ENCODE results near the gene CDRT4. TPM values are rescaled to one million over a fixed set of nuclear protein-coding genes. Genes with fewer than 3 reads are reported as not detected.

CDRT4 gene
- total and polyA plus RNA-seq, 2 experiments from 2014 or later: 6.5 to 13.0 TPM

DNA sequence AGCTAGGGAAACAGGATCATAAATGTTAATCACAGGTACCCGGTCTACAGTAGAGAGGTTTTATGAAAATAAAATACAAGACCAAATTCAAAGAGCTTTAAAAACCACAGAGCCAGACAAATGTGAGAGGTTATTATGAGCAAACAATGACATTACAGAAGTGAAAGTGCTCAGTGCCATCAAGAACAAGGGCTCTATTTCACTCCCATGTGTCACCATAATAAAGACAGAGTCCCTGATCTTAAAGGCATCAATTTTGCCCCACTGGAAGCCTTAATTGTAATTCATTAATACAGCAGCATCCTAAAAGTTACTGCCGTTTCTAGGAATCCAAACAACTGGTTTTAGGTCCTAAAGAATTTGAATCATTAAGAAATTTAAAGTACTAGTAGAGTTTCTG lies 43.7 kb upstream of the CDRT4 start (continued):
- TF ChIP-seq ZNF462 (CRISPR knock-in tag; IDR thresholded peaks at IDR 0.05) (no peak), EZH2 (IDR thresholded peaks at IDR 0.05; ENCODE audit: low read depth, unreplicated experiment) (no peak), POLR2AphosphoS5 (IDR thresholded peaks at IDR 0.05; ENCODE audit: low read depth) (no peak), CREB1 (CRISPR knock-in tag; IDR thresholded peaks at IDR 0.05; ENCODE audit: low read depth) (no peak), ZNF114 (CRISPR knock-in tag; IDR thresholded peaks at IDR 0.05) (no peak)
- TF ChIP-seq, protein P1, sequence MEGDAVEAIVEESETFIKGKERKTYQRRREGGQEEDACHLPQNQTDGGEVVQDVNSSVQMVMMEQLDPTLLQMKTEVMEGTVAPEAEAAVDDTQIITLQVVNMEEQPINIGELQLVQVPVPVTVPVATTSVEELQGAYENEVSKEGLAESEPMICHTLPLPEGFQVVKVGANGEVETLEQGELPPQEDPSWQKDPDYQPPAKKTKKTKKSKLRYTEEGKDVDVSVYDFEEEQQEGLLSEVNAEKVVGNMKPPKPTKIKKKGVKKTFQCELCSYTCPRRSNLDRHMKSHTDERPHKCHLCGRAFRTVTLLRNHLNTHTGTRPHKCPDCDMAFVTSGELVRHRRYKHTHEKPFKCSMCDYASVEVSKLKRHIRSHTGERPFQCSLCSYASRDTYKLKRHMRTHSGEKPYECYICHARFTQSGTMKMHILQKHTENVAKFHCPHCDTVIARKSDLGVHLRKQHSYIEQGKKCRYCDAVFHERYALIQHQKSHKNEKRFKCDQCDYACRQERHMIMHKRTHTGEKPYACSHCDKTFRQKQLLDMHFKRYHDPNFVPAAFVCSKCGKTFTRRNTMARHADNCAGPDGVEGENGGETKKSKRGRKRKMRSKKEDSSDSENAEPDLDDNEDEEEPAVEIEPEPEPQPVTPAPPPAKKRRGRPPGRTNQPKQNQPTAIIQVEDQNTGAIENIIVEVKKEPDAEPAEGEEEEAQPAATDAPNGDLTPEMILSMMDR (conservative IDR thresholded peaks at IDR 0.05; ENCODE audit: low read depth in 2 of 2): no peak
- TF ChIP-seq, protein P2, sequence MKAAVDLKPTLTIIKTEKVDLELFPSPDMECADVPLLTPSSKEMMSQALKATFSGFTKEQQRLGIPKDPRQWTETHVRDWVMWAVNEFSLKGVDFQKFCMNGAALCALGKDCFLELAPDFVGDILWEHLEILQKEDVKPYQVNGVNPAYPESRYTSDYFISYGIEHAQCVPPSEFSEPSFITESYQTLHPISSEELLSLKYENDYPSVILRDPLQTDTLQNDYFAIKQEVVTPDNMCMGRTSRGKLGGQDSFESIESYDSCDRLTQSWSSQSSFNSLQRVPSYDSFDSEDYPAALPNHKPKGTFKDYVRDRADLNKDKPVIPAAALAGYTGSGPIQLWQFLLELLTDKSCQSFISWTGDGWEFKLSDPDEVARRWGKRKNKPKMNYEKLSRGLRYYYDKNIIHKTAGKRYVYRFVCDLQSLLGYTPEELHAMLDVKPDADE (IDR thresholded peaks at IDR 0.05): no peak

All from GM23338 (cell line).